Activated T-cell treated with anti-CD3 and anti-CD28 coated beads, Interleukin-2, amount 50 U/mL, for 1 hour (primary cell): Measurements from ENCODE around the gene MRPS24.

Source experiments
- DNase-seq: peaks from one replicate; pipeline ENCODE4 v3.0.0-alpha.2; 2020

The MRPS24 gene

GRCh38 chr7:43876976-43877745 lies 7.8 kb upstream of the MRPS24 start:
- DNase-seq = no peak

- no peak for DNase-seq
Observed at GRCh38 chr7:43876241-43876640, 6.9 kb upstream of the MRPS24 start.

- no peak for DNase-seq
Observed at GRCh38 chr7:43873300-43873699, 4.0 kb upstream of the MRPS24 start.

DNA sequence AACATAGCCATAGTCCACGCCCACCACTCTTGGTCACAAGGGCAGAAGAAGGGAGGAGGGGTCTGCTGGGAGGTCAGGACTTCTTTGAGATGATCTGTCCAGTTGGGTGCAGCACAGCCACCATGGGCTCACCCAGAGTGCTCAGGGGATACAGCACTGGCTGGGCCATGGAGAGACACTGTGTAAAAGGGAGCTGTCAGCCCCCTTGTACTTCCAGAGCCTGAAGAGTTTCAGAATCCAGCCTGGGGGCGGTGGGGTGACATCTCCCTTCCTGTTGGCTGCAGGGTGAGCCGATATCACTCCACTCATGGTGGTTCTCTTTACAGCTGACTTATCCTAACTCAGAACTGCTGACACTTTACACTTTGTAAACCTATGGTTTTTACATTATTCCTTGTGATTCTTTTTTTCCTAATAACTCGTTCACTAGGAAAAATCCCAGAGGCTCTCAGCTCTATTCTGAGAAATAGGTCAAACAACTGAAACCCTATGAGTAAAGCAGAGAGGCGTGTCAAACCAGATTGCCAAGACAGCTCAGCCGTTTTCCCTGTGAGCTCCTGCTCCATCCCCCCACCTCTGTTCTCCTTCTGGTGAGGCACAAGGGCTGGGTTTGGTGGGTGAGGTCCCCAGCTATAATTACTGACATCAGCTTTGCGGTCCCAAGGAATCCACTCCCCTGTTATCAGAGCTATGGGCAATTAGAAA lies 3.2 kb upstream of the MRPS24 start:
- DNase-seq = no peak

GRCh38 chr7:43871064-43871463 lies 1.7 kb upstream of the MRPS24 start:
- no peak for DNase-seq

DNA sequence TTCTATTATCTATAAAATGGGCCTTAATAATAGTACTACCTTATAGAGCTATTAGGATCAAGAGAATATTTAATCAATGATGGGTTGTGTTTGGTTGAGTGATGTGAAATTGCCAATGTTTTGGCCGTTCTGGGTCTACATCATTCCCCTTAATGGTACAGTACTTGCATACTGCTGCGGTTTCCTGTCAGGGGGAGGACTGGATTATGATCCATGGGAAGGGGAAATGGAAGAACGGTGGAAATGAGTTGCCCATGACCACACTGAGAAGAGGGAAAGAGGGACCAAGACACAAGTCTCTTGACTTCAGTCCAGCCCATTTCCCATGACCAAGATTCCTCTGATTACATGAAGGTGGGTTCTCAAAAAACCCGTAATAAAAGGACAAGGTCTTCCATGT lies 999 bp upstream of the MRPS24 start:
- DNase-seq = no peak

GRCh38 chr7:43869867-43870240 lies 537 bp upstream of the MRPS24 start:
- DNase-seq = no peak

- no peak for DNase-seq
Observed at GRCh38 chr7:43868681-43869005, 674 bp downstream of the MRPS24 start.

GRCh38 chr7:43868181-43868580 lies 1.1 kb downstream of the MRPS24 start:
- DNase-seq = no peak

DNA sequence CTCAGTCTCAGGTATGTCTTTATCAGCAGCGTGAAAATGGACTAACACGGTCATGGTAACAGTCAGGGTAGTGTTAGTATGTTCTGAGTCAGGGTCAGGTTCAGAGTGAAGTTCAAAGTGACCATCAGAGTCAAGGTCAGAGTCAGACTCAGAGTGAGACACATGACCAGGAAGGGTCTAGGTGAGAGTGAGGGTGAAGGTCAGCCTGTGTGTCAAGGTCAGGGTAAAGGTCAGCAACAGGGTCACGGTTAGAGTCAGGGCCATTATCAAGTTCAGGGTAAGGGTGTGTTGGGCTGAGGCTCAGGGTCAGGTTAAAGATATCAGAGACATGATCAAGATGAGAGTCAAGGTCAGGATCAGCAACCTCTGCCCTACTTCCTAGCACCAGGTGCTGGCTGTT lies 4.0 kb downstream of the MRPS24 start:
- DNase-seq = no peak

GRCh38 chr7:43864126-43864525 lies 5.2 kb downstream of the MRPS24 start:
- DNase-seq = no peak

DNA sequence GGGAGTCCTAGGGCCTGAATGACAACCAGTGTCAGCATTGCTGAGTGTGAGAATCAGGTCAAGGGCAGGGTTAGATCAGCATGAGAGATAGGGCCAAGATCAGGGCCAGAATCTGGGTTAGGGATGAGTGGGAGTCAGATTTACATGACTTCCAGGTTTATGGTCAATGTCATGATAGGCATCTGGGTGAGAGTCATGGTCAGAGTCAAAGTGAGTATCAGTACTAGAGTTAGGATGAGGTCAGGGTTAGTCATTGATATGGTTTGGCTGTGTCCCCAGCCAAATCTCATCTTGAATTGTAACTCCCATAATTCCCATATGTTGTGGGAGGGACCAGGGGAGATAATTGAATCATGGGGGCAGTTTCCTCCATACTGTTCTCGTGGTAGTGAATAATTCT lies 12.3 kb downstream of the MRPS24 start:
- no peak for DNase-seq

- no peak for DNase-seq
Observed at GRCh38 chr7:43856316-43856715, 13.0 kb downstream of the MRPS24 start.

DNA sequence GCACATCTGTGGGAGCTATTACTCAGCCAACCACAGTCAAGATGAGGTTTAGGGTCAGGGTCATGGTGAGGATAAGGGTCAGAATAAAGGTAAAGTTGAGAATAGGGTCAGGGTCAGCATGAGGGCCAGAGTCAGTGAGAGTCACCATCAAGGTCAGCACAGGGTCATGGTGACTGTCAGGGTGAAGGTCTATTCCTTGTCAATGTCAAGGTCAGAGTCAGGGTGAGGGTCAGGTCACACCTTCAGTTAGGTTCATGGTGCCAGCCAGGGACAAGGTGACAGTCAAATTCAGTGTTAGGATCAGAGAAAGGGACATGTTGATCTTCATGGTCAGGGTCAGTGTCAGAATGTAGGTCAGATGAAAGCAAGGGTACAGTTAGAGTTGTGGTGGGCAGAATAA lies 14.1 kb downstream of the MRPS24 start:
- no peak for DNase-seq

DNA sequence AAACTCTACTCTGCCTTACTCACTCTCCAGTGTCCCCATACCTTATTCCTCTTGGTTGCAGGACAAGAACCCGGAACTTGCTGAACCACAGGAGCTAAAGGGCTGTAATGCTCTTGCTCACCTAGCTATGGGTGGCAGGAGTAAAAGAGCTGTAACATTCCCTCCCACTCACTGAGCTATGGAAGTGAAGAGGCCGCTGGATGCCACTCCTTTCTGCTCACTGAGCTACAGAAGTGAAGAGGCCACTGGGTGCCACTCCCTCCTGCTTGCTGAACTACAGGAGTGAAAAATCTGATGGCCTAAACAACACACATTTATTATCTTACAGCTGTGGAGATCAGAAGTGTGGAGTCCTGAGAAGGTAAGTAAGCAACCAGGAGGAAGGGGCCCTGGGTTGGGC lies 17.5 kb downstream of the MRPS24 start:
- no peak for DNase-seq

DNA sequence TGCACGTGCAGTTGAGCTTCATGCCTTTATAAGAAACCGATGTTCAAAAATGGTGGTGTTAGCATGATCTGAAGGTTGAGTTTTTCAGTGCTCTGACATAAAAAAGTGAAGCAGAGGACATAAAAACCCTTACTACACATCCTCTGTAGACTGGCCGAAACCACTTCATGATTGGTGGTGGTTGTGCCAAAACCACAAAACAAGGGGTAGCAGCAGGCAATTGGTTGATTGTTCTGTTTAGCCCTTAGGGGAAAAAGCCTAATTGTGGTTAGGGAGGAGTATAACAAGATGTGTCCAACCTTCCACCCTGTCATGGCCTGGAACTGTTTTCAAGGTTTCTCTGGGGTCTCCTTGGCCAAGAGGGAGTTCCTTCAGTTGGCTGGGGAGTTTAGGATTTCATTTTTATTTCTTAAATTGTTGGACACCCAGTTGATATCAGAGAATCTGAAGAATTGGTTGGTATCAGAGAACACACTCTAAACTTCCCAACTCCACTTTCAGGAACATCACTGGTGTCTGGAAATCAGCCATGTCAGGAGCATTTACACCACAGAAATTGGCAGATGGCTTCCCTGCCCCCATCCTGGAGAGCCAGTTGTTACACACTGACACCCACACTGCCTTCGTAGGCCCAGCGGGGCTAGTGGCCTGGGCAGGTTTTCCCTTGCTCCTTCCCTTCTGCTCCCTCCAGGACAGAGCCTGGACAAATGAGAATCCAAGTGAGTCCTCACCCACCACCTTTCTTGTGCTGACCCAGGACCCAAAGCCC lies 18.8 kb downstream of the MRPS24 start:
- no peak for DNase-seq

DNA sequence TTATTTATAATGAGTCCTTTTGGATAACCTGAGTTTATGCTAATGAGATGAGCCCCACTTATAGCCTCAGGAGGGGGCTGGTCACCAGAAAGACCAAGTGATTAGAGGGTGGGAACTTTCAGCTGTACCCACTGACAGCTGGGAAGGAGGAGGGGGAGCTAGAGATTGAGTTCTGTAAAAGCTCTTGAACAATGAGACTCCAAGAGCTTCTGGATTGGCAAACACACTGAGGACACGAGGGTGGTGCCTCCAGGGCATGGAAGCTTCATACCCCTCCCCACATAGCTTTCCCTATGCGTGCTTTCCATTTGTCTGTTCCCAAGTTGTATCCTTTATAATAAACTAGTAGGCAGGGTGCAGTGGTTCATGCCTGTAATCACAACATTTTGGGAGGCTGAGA lies 20.3 kb downstream of the MRPS24 start:
- no peak for DNase-seq

- DNase-seq = no peak
Observed at GRCh38 chr7:43847496-43847895, 21.8 kb downstream of the MRPS24 start.

GRCh38 chr7:43844662-43845061 lies 24.7 kb downstream of the MRPS24 start:
- DNase-seq = no peak

DNA sequence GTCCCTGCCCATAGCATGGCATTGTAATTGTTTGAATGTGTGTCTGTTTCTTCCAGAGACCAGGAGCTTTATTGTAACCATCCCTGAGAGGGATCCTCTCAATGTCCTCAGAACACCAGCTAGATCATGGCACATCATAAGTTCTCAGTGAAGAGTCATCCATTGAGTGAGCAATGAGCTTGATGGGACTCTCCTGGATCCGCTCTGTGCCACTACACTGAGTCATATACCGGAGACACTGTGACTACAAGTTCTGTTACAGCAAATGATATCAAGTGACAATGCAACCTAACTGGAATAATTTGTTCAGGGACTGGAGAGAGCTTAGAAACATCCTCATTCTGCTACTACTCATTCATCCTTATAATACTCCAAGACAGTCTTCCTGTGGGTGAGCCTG lies 25.1 kb downstream of the MRPS24 start:
- DNase-seq = no peak

DNA sequence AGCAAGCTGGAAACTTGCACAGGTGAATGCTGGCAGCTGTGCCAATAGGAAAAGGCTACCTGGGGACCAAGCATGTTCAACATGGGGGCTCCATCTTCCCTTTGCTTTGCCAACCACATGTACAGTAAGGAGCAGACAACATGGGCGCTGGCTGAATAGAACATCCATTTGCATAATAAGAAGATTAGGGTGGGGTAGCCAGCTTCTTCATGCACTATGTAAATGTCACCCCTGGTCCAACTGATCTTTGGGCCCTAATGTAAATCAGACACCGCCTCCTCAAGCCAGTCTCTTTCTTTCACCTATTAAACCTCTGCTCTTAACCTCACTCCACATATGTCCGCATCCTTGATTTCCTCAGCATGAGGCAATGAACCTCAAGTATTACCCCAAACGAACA lies 26.0 kb downstream of the MRPS24 start:
- no peak for DNase-seq

DNA sequence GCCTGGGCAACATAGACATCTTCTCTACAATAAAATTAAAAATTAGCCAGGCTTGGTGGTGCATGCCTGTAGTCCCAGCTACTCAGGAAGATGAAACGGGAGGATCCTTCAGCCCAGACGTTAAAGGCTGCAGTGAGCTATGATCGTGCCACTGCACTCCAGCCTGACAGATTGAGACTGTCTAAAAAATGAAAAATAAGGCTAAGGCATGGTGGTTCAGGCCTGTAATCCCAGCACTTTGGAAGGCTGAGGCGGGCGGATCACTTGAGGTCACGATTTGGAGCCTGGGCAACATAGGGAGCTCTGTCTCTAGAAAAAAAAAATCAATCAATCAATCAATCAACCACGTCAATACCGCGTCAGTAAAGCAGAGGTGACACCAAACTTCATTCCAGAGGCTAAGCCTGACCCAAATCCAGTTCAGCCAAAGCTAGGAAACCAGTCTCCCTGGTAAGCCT lies 31.1 kb downstream of the MRPS24 start:
- DNase-seq = no peak

DNA sequence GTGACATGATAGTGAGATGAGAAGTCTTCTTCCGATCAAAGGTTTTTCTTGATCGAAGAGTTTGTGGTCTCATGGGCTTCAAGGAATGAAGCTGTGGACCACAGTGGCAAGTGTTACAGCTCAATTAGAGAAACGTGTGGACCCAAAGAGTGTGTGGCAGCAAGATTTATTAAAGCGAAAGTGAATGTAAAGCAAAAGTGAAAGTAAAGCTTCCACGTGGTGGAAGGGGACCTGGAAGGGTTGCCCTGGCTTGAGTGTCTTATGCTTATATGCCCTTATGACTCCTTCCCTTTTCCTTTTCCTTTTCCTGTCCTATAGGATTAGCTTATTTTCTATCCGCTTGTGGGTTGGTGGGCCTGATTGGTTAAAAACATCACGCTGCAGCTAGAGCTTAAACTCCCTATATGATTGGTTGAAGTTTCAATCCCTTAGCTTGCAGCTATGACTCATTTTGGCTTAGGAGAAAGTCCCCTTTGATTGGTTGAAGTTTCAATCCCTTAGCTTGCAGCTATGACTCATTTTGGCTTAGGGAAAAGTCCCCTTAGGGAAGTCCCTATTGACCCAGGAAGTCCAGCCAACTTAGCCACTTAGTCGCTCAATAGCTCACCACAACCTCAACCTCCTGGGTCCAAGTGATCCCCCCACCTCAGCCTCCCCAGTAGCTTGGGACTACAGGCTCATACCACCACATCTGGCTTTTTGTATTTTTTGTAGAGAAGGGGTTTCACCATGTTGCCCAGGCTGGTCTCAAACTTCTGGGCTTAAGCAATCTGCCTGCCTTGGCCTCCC lies 34.7 kb downstream of the MRPS24 start:
- peak; percentile 30 for DNase-seq
